ENCODE data around the gene FALEC. TPM values are rescaled to one million over a fixed set of nuclear protein-coding genes. Genes with fewer than 3 reads are reported as not detected.

The FALEC gene
- total RNA-seq, 1 donor from 2014 or later: 0.43 TPM

- Histone ChIP-seq H3K4me3 (ENCODE audit: insufficient read depth, low read depth, low read length) (peak overlapping the region; percentile 61), H3K36me3 (ENCODE audit: insufficient read depth, low read length) (peaks cover 14% of the 10 kb centered on the region), H3K27me3 (ENCODE audit: insufficient read depth, low read length) (no peaks in the 10 kb centered on the region), H4K20me1 (ENCODE audit: insufficient read depth, low read length) (no peaks in the 10 kb centered on the region), H3K4me2 (ENCODE audit: low read length) (peak overlapping the region; percentile 88), H3K9ac (ENCODE audit: low read length) (peak overlapping the region; percentile 79), H3K27ac (ENCODE audit: low read depth, low read length) (peak overlapping the region; percentile 8), H3K9me3 (ENCODE audit: insufficient read depth, low read depth, low read length) (no peaks in the 10 kb centered on the region), H2AFZ (ENCODE audit: low read depth, low read length) (no peak overlapping the region), H3K79me2 (ENCODE audit: insufficient read depth, low read length) (peaks cover 18% of the 10 kb centered on the region), H3K4me1 (ENCODE audit: insufficient read depth, low read length) (peaks cover 21% of the 10 kb centered on the region)
- no peak for FAIRE-seq
- Mint-ChIP-seq H3K27ac (ENCODE audit: unreplicated experiment) (no peak overlapping the region), H3K9me3 (ENCODE audit: unreplicated experiment) (no peaks in the 10 kb centered on the region), H3K4me1 (ENCODE audit: low read depth, unreplicated experiment) (peaks cover 20% of the 10 kb centered on the region), H3K4me3 (ENCODE audit: unreplicated experiment) (no peak overlapping the region), H3K27me3 (ENCODE audit: low read depth, unreplicated experiment) (no peaks in the 10 kb centered on the region), H3K36me3 (ENCODE audit: low read depth, unreplicated experiment) (peaks cover 33% of the 10 kb centered on the region)
- TF ChIP-seq CTCF (IDR thresholded peaks at IDR 0.05; ENCODE audit: insufficient read depth, low read depth, low read length) (no peak), EZH2 (IDR thresholded peaks at IDR 0.05; ENCODE audit: insufficient read depth, low read length) (no peak)
- no peak for DNase-seq (ENCODE audit: low read depth)
Measured at GRCh38 chr1:150508982-150509381, 6.6 kb upstream of the FALEC start.

- no peak overlapping the region for H3K4me3 Mint-ChIP-seq (ENCODE audit: unreplicated experiment)
- no peak overlapping the region for H3K27ac ChIP-seq (ENCODE audit: low read depth, low read length)
- no peaks in the 10 kb centered on the region for H3K27me3 Mint-ChIP-seq (ENCODE audit: low read depth, unreplicated experiment)
- TF ChIP-seq EZH2 (IDR thresholded peaks at IDR 0.05; ENCODE audit: insufficient read depth, low read length): no peak
- TF ChIP-seq CTCF (IDR thresholded peaks at IDR 0.05; ENCODE audit: insufficient read depth, low read depth, low read length): no peak
- H3K9me3 Mint-ChIP-seq (ENCODE audit: unreplicated experiment): no peaks in the 10 kb centered on the region
- H3K36me3 Mint-ChIP-seq (ENCODE audit: low read depth, unreplicated experiment): peaks cover 26% of the 10 kb centered on the region
- no peak overlapping the region for H3K27ac Mint-ChIP-seq (ENCODE audit: unreplicated experiment)
- no peak overlapping the region for H2AFZ ChIP-seq (ENCODE audit: low read depth, low read length)
- DNase-seq (ENCODE audit: low read depth) (no peak), FAIRE-seq (no peak)
- no peaks in the 10 kb centered on the region for H3K27me3 ChIP-seq (ENCODE audit: insufficient read depth, low read length)
- H3K36me3 ChIP-seq (ENCODE audit: insufficient read depth, low read length): peaks cover 3% of the 10 kb centered on the region
- H3K9me3 ChIP-seq (ENCODE audit: insufficient read depth, low read depth, low read length): no peaks in the 10 kb centered on the region
- no peak overlapping the region for H3K4me2 ChIP-seq (ENCODE audit: low read length)
- no peaks in the 10 kb centered on the region for H4K20me1 ChIP-seq (ENCODE audit: insufficient read depth, low read length)
- H3K9ac ChIP-seq (ENCODE audit: low read length): no peak overlapping the region
- H3K79me2 ChIP-seq (ENCODE audit: insufficient read depth, low read length): peaks cover 18% of the 10 kb centered on the region
- H3K4me1 Mint-ChIP-seq (ENCODE audit: low read depth, unreplicated experiment): peaks cover 25% of the 10 kb centered on the region
- H3K4me3 ChIP-seq (ENCODE audit: insufficient read depth, low read depth, low read length): no peak overlapping the region
- H3K4me1 ChIP-seq (ENCODE audit: insufficient read depth, low read length): peaks cover 25% of the 10 kb centered on the region
Measured at GRCh38 chr1:150511551-150511950, 4.0 kb upstream of the FALEC start.

GRCh38 chr1:150511985-150512660, 3.4 kb upstream of the FALEC start:
- Mint-ChIP-seq H3K27me3 (ENCODE audit: low read depth, unreplicated experiment) (no peaks in the 10 kb centered on the region), H3K4me3 (ENCODE audit: unreplicated experiment) (no peak overlapping the region), H3K9me3 (ENCODE audit: unreplicated experiment) (no peaks in the 10 kb centered on the region), H3K27ac (ENCODE audit: unreplicated experiment) (no peak overlapping the region), H3K36me3 (ENCODE audit: low read depth, unreplicated experiment) (peaks cover 21% of the 10 kb centered on the region), H3K4me1 (ENCODE audit: low read depth, unreplicated experiment) (peaks cover 23% of the 10 kb centered on the region)
- DNase-seq (ENCODE audit: low read depth) (no peak), FAIRE-seq (no peak)
- no peak overlapping the region for H3K4me2 ChIP-seq (ENCODE audit: low read length)
- H3K9me3 ChIP-seq (ENCODE audit: insufficient read depth, low read depth, low read length): no peaks in the 10 kb centered on the region
- no peak for TF ChIP-seq CTCF (IDR thresholded peaks at IDR 0.05; ENCODE audit: insufficient read depth, low read depth, low read length)
- no peak for TF ChIP-seq EZH2 (IDR thresholded peaks at IDR 0.05; ENCODE audit: insufficient read depth, low read length)
- H3K27me3 ChIP-seq (ENCODE audit: insufficient read depth, low read length): no peaks in the 10 kb centered on the region
- H3K4me3 ChIP-seq (ENCODE audit: insufficient read depth, low read depth, low read length): no peak overlapping the region
- peaks cover 25% of the 10 kb centered on the region for H3K4me1 ChIP-seq (ENCODE audit: insufficient read depth, low read length)
- H4K20me1 ChIP-seq (ENCODE audit: insufficient read depth, low read length): no peaks in the 10 kb centered on the region
- H3K36me3 ChIP-seq (ENCODE audit: insufficient read depth, low read length): no peaks in the 10 kb centered on the region
- H3K9ac ChIP-seq (ENCODE audit: low read length): no peak overlapping the region
- no peak overlapping the region for H3K27ac ChIP-seq (ENCODE audit: low read depth, low read length)
- no peak overlapping the region for H2AFZ ChIP-seq (ENCODE audit: low read depth, low read length)
- H3K79me2 ChIP-seq (ENCODE audit: insufficient read depth, low read length): peaks cover 18% of the 10 kb centered on the region
